ENCODE data around the gene HOXB8.

DNA sequence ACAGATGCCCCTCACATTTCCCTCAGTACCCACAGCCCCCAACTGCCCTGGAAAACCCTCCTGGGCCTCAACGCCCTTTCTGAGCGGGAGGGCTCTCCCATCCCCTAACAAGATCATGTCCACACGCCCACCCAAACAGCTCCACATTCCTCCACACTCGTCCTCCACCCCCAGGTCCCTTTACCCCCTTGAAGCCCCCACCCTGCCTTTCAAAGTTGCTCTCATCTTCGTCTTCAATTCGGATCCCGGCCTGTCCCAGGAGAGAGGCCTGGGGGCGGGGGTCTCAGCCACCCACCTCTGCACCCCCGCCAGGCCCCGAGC is 51.3 kb downstream of the HOXB8 start:
- TF ChIP-seq, protein P1, sequence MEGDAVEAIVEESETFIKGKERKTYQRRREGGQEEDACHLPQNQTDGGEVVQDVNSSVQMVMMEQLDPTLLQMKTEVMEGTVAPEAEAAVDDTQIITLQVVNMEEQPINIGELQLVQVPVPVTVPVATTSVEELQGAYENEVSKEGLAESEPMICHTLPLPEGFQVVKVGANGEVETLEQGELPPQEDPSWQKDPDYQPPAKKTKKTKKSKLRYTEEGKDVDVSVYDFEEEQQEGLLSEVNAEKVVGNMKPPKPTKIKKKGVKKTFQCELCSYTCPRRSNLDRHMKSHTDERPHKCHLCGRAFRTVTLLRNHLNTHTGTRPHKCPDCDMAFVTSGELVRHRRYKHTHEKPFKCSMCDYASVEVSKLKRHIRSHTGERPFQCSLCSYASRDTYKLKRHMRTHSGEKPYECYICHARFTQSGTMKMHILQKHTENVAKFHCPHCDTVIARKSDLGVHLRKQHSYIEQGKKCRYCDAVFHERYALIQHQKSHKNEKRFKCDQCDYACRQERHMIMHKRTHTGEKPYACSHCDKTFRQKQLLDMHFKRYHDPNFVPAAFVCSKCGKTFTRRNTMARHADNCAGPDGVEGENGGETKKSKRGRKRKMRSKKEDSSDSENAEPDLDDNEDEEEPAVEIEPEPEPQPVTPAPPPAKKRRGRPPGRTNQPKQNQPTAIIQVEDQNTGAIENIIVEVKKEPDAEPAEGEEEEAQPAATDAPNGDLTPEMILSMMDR (IDR thresholded peaks at IDR 0.05; ENCODE audit: insufficient read depth, low read depth, low read length) = no peak
- no peak for TF ChIP-seq EZH2 (IDR thresholded peaks at IDR 0.05; ENCODE audit: insufficient read depth, low read length)

Measured in astrocyte (in vitro differentiated cells and primary cell).